K562 (cell line): ENCODE data around the gene RGR. TPM values are rescaled to one million over a fixed set of nuclear protein-coding genes. Genes with fewer than 3 reads are reported as not detected.

ENCODE experiments used
- ARID1B ChIP-seq: fragments of 450-650 bp; IDR thresholded peaks from 2 replicates; pipeline ENCODE4 v1.6.1; 2016; ENCODE audit warnings: antibody characterized with exemption, mild to moderate bottlenecking, inconsistent platforms
- ATF1 ChIP-seq, 2 experiments: fragments of 450-650 bp in 1 of 2; IDR thresholded peaks; 2 replicates each; pipeline ENCODE4 v1.6.1; 2016; ENCODE audit warnings: missing compliant biosample characterization in 1 of 2, missing genetic modification characterization in 1 of 2
- CHD1 ChIP-seq: fragments of 200-600 bp; sonication (generic); IDR thresholded peaks from one replicate; pipeline ENCODE4 v1.6.1; 2012; ENCODE audit warnings: mild to moderate bottlenecking, moderate library complexity, low read length, inconsistent platforms
- JUN ChIP-seq, 2 experiments: sonication (generic) in 1 of 2; formaldehyde crosslinking in 1 of 2; IDR thresholded peaks; 2 replicates each; pipeline versions ENCODE4 v1.6.1 to v1.8.0; 2012 to 2022; ENCODE audit warnings: borderline replicate concordance in 2 of 2, mild to moderate bottlenecking in 2 of 2, improper control_type of control experiment in 1 of 2, low read depth in 1 of 2, low read length in 1 of 2, missing genetic modification reagents in 1 of 2
- NR3C1 ChIP-seq: sonication (generic); formaldehyde crosslinking; IDR thresholded peaks from 2 replicates; pipeline ENCODE4 v1.8.1; 2022; ENCODE audit warnings: missing genetic modification reagents
- POLR3A ChIP-seq: IDR thresholded peaks from 2 replicates; pipeline ENCODE4 v1.6.1; 2011; ENCODE audit warnings: borderline replicate concordance, mild to moderate bottlenecking, moderate library complexity; ENCODE audit not compliant: insufficient read length, insufficient read depth; ENCODE audit errors: extremely low read depth
- PTTG1 ChIP-seq: fragments of 450-650 bp; IDR thresholded peaks from 2 replicates; pipeline ENCODE4 v1.6.1; 2016; ENCODE audit warnings: low read depth, mild to moderate bottlenecking, missing genetic modification characterization, missing compliant biosample characterization
- RBM17 ChIP-seq: fragments of 200-400 bp; formaldehyde crosslinking; IDR thresholded peaks from 2 replicates; pipeline ENCODE4 v1.6.1; 2017; ENCODE audit warnings: low read depth, mild to moderate bottlenecking, low read length, borderline replicate concordance
- SAFB2 ChIP-seq: fragments of 200-400 bp; formaldehyde crosslinking; IDR thresholded peaks from 2 replicates; pipeline ENCODE4 v1.6.1; 2018; ENCODE audit warnings: borderline replicate concordance, low read length, low read depth, moderate library complexity; ENCODE audit not compliant: severe bottlenecking
- SLC30A9 ChIP-seq: fragments of 250-450 bp; sonication (Bioruptor Pico); IDR thresholded peaks from 2 replicates; pipeline ENCODE4 v1.8.0; 2022; ENCODE audit warnings: mild to moderate bottlenecking, moderate library complexity
- SMAD4 ChIP-seq: fragments of 250-450 bp; sonication (Bioruptor Pico); conservative IDR thresholded peaks from 2 replicates; pipeline ENCODE4 v1.8.0; 2021; ENCODE audit warnings: inconsistent platforms, mild to moderate bottlenecking, moderate library complexity
- STAT5A ChIP-seq: IDR thresholded peaks from 2 replicates; pipeline ENCODE4 v1.6.1; 2012; ENCODE audit warnings: low read length, inconsistent platforms, borderline replicate concordance
- U2AF2 ChIP-seq: fragments of 200-400 bp; formaldehyde crosslinking; optimal IDR thresholded peaks from 2 replicates; pipeline ENCODE3; 2017; ENCODE audit warnings: low read depth, mild to moderate bottlenecking, low read length
- ZBTB12 ChIP-seq: fragments of 250-450 bp; sonication (Bioruptor Pico); IDR thresholded peaks from 2 replicates; pipeline ENCODE4 v1.4.0; 2020
- ZNF324 ChIP-seq: fragments of 250-450 bp; sonication (Bioruptor Pico); IDR thresholded peaks from 2 replicates; pipeline ENCODE4 v1.4.0; 2020; ENCODE audit warnings: mild to moderate bottlenecking
- ZNF830 ChIP-seq: fragments of 250-450 bp; sonication (Bioruptor Pico); IDR thresholded peaks from 2 replicates; pipeline ENCODE4 v1.5.0; 2021; ENCODE audit warnings: mild to moderate bottlenecking
- polyA plus RNA-seq, 8 experiments: library from polyadenylated mRNA; depleted of rRNA in 4 of 8; stranded (reverse) in 5 of 8; unstranded in 3 of 8; fragments of >200 nt; fragmentation: Nextera tagmentation in 2 of 8; fragmentation: Illumina TruSeq in 1 of 8; extraction: Ambion mirVana in 2 of 8; extraction: Trizol in 1 of 8; gene quantifications; 2 replicates each; pipeline versions ENCODE4 v1.2.1 to v1.2.3, GENCODE V29; 2011 to 2014; ENCODE audit warnings: inconsistent platforms in 1 of 8, missing spikeins in 1 of 8
- total RNA-seq, 7 experiments: library from RNA; depleted of rRNA in 6 of 7; stranded (reverse); fragments of >200 nt in 6 of 7; fragmentation: Illumina TruSeq in 2 of 7; extraction: Trizol in 2 of 7; gene quantifications; 2 replicates each; pipeline versions ENCODE4 v1.2.1 to v1.2.3, GENCODE V29; 2011 to 2021; ENCODE audit warnings: low replicate concordance in 1 of 7
- TF ChIP-seq, protein P1 (sequence below): fragments of 450-650 bp; IDR thresholded peaks from 2 replicates; pipeline ENCODE4 v1.6.1; 2018; ENCODE audit not compliant: partially characterized antibody

RGR gene
- total and polyA plus RNA-seq, 9 of the 15 experiments (the other 6 are each of a cell fraction or from before 2014, with no cell fraction given), result not detected

DNA sequence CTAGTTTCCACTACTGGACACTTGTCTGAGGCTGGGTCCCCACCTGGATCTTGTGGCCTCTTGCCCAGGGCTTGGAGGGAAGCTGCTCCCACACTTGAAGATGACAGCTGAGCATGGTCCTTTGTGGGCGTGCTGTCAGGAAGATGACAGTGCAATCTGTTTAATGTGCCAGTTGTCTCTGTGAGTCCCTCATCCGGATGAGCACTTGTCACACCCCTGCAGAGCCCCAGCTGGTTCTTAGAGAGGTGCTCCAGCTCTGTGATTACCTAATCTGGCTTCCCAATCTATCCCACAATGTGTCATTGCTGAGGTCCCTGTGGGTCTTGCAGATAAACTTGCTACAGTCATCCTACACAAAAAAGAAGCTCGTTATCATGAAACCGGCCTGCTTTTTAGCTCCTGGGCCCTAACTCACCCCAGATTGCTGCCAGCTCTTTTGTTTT is 48.7 kb downstream of the RGR start (continued):
- TF ChIP-seq ATF1 (CRISPR knock-in tag; IDR thresholded peaks at IDR 0.05) (no peak), ATF1 (tag; IDR thresholded peaks at IDR 0.05) (peak; percentile 91), SMAD4 (CRISPR knock-in tag) (peak; percentile 97), ZBTB12 (CRISPR knock-in tag) (peak; percentile 75), STAT5A (peak; percentile 93), U2AF2 (no peak), PTTG1 (tag) (no peak), SAFB2 (no peak), ZNF830 (CRISPR knock-in tag) (no peak), ZNF324 (0 out of 2 replicates have a peak, but pooled peaks have one; percentile 39), JUN (IDR thresholded peaks at IDR 0.05; ENCODE audit: borderline replicate concordance, low read depth, low read length) (peak; percentile 99), JUN (CRISPR knock-in tag; IDR thresholded peaks at IDR 0.05; ENCODE audit: borderline replicate concordance) (no peak), SLC30A9 (CRISPR knock-in tag) (no peak), NR3C1 (CRISPR knock-in tag) (no peak), ARID1B (peak; percentile 99), POLR3A (no peak), RBM17 (no peak), CHD1 (no peak)
- TF ChIP-seq, protein P1, sequence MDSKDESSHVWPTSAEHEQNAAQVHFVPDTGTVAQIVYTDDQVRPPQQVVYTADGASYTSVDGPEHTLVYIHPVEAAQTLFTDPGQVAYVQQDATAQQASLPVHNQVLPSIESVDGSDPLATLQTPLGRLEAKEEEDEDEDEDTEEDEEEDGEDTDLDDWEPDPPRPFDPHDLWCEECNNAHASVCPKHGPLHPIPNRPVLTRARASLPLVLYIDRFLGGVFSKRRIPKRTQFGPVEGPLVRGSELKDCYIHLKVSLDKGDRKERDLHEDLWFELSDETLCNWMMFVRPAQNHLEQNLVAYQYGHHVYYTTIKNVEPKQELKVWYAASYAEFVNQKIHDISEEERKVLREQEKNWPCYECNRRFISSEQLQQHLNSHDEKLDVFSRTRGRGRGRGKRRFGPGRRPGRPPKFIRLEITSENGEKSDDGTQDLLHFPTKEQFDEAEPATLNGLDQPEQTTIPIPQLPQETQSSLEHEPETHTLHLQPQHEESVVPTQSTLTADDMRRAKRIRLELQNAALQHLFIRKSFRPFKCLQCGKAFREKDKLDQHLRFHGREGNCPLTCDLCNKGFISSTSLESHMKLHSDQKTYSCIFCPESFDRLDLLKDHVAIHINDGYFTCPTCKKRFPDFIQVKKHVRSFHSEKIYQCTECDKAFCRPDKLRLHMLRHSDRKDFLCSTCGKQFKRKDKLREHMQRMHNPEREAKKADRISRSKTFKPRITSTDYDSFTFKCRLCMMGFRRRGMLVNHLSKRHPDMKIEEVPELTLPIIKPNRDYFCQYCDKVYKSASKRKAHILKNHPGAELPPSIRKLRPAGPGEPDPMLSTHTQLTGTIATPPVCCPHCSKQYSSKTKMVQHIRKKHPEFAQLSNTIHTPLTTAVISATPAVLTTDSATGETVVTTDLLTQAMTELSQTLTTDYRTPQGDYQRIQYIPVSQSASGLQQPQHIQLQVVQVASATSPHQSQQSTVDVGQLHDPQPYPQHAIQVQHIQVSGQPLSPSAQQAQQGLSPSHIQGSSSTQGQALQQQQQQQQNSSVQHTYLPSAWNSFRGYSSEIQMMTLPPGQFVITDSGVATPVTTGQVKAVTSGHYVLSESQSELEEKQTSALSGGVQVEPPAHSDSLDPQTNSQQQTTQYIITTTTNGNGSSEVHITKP, result no peak
